Trophoblast cell (in vitro differentiated cells and primary cell): ENCODE results near the gene REV1.
"Not testable (repeated sequence)": the region's sequence is repeated elsewhere in the genome, so short reads cannot be mapped to it uniquely, and the experiment has no call there.

ENCODE experiments used
- DNase-seq, 2 donors: peaks; one replicate each; pipeline ENCODE4 v3.0.0-alpha.2; 2016
- H2AFZ ChIP-seq: 2 replicates; pipeline ENCODE4 v1.6.1; 2013; ENCODE audit warnings: low read length, moderate library complexity, mild to moderate bottlenecking; ENCODE audit not compliant: insufficient read depth, poor library complexity
- H2AK5ac ChIP-seq: 2 replicates; pipeline ENCODE4 v1.6.1; 2013; ENCODE audit warnings: mild to moderate bottlenecking, low read length
- H2BK120ac ChIP-seq: 2 replicates; pipeline ENCODE4 v1.6.1; 2013; ENCODE audit warnings: low read length, mild to moderate bottlenecking, moderate library complexity; ENCODE audit not compliant: insufficient read depth, poor library complexity
- H2BK12ac ChIP-seq: 2 replicates; pipeline ENCODE4 v1.6.1; 2013; ENCODE audit warnings: mild to moderate bottlenecking, low read length, moderate library complexity
- H2BK5ac ChIP-seq: 2 replicates; pipeline ENCODE4 v1.6.1; 2013; ENCODE audit warnings: low read length, low read depth, moderate library complexity, mild to moderate bottlenecking; ENCODE audit not compliant: poor library complexity
- H3K14ac ChIP-seq: 2 replicates; pipeline ENCODE4 v1.6.1; 2013; ENCODE audit warnings: mild to moderate bottlenecking, low read length
- H3K18ac ChIP-seq: 2 replicates; pipeline ENCODE4 v1.6.1; 2013; ENCODE audit warnings: mild to moderate bottlenecking, low read length
- H3K23ac ChIP-seq: 2 replicates; pipeline ENCODE4 v1.6.1; 2013; ENCODE audit warnings: low read length
- H3K27ac ChIP-seq: 2 replicates; pipeline ENCODE4 v1.5.1; 2013; ENCODE audit warnings: low read depth, mild to moderate bottlenecking, inconsistent platforms, low read length, moderate library complexity
- H3K27me3 ChIP-seq: 2 replicates; pipeline ENCODE4 v1.6.1; 2013; ENCODE audit warnings: inconsistent platforms, mild to moderate bottlenecking, low read length, moderate library complexity; ENCODE audit not compliant: insufficient read depth
- H3K36me3 ChIP-seq, 2 experiments: 1 replicate in 1 of 2; 2 replicates in 1 of 2; pipeline ENCODE4 v1.6.1; 2013; ENCODE audit warnings: low read length in 2 of 2, mild to moderate bottlenecking in 2 of 2, moderate library complexity in 1 of 2; ENCODE audit not compliant: insufficient read depth in 2 of 2, control insufficient read depth in 1 of 2
- H3K4ac ChIP-seq: 2 replicates; pipeline ENCODE4 v1.6.1; 2013; ENCODE audit warnings: low read depth, mild to moderate bottlenecking, low read length, moderate library complexity
- H3K4me1 ChIP-seq, 2 experiments: 1 replicate in 1 of 2; 2 replicates in 1 of 2; pipeline ENCODE4 v1.6.1; 2013; ENCODE audit warnings: low read length in 2 of 2, mild to moderate bottlenecking in 2 of 2, moderate library complexity in 1 of 2; ENCODE audit not compliant: insufficient read depth in 2 of 2, control insufficient read depth in 1 of 2
- H3K4me2 ChIP-seq: 2 replicates; pipeline ENCODE4 v1.6.1; 2013; ENCODE audit warnings: inconsistent platforms, mild to moderate bottlenecking, low read length, moderate library complexity
- H3K4me3 ChIP-seq: 2 replicates; pipeline ENCODE4 v1.5.1; 2013; ENCODE audit warnings: mild to moderate bottlenecking, low read depth, low read length, inconsistent platforms
- H3K79me1 ChIP-seq: one replicate; pipeline ENCODE4 v1.6.1; 2013; ENCODE audit warnings: low read length
- H3K79me2 ChIP-seq: 2 replicates; pipeline ENCODE4 v1.6.1; 2013; ENCODE audit warnings: low read length, mild to moderate bottlenecking; ENCODE audit not compliant: control insufficient read depth, insufficient read depth, poor library complexity
- H3K9ac ChIP-seq: 2 replicates; pipeline ENCODE4 v1.6.1; 2013; ENCODE audit warnings: mild to moderate bottlenecking, low read length
- H3K9me3 ChIP-seq: 2 replicates; pipeline ENCODE4 v1.6.1; 2013; ENCODE audit warnings: low read depth, mild to moderate bottlenecking, control low read depth, inconsistent platforms, low read length; ENCODE audit not compliant: insufficient read depth
- H4K12ac ChIP-seq: 2 replicates; pipeline ENCODE4 v1.6.1; 2013; ENCODE audit warnings: low read depth, mild to moderate bottlenecking, low read length, moderate library complexity
- H4K8ac ChIP-seq: 2 replicates; pipeline ENCODE4 v1.6.1; 2013; ENCODE audit warnings: low read depth, mild to moderate bottlenecking, low read length, moderate library complexity
- H4K91ac ChIP-seq: one replicate; pipeline ENCODE4 v1.6.1; 2013; ENCODE audit warnings: low read depth, mild to moderate bottlenecking, low read length, moderate library complexity
- WGBS: extraction: QIAGEN DNeasy Blood & Tissue Kit; methylation state at CpG from one replicate; pipeline ENCODE4 v1.1.7; 2013; ENCODE audit warnings: missing lambda C conversion rate; ENCODE audit not compliant: insufficient read length, insufficient coverage; ENCODE audit errors: extremely low coverage; 5-methylcytosine and 5-hydroxymethylcytosine counted together

REV1 gene

DNA sequence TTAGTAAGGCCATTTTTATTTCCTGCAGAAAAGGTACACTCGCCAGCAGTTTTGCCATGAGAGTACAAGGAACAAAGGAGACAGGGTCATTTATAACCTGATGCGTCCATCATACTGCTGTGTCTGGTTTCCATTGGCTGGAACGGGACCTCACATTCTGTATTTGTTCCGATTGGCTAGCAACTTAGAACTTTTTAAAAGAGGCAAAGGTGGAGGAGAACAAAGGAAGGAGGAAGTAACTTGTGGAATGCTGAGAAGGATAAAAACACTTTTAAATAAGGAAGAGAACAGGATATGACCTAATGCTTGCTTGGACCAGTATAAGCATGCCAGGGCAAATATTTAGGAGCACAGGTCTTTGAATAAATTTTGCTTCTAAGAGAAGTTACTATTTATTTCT is 14.7 kb downstream of the REV1 start:
- H3K27ac ChIP-seq, H2BK5ac ChIP-seq, H2AFZ ChIP-seq, H3K4me3 ChIP-seq, H2AK5ac ChIP-seq, H3K23ac ChIP-seq, H3K79me1 ChIP-seq, DNase-seq, H4K8ac ChIP-seq, H3K9me3 ChIP-seq, H4K91ac ChIP-seq, H2BK12ac ChIP-seq, H4K12ac ChIP-seq, H3K36me3 ChIP-seq, H3K27me3 ChIP-seq, H3K4ac ChIP-seq, H3K4me1 ChIP-seq, H3K4me2 ChIP-seq, H3K18ac ChIP-seq, H3K9ac ChIP-seq, H3K14ac ChIP-seq, H2BK120ac ChIP-seq: not testable (repeated sequence)
- H3K79me2 ChIP-seq, result peaks cover 11% of the 10 kb centered on the region
- WGBS, result no CpG with 5 or more reads among the region's 4 CpGs

DNA sequence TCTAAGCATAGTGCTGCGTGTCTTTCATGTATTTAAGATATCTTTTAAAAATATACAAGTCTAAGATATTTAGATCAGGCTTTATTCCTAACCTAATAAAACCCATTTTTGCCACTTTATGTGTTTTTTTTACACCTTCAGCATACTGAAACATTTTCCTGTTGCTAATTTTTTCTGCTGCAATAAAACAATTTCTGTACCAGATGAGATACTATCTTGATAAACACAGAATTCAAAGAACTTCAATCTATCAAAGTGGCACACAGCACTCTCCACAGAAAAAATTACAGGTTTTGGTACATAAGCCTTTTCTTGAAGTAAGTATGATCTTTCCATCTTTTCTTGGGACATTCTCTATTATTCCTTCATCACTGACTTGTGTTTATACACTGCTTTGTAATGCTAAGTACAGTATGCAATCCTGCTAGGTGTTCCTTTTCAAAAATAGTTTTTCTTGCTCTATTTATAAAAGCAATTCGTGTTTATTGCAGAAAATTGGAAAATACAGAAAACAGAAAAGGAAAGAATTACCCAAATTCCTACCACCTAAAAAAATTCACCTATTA is 16.2 kb downstream of the REV1 start:
- Histone ChIP-seq H2BK5ac (no peak overlapping the region), H4K12ac (no peak overlapping the region), H3K9me3 (no peaks in the 10 kb centered on the region), H4K8ac (no peak overlapping the region), H3K4me2 (no peak overlapping the region), H2AFZ (no peak overlapping the region), H4K91ac (no peak overlapping the region), H3K9ac (no peak overlapping the region), H2AK5ac (no peak overlapping the region), H3K23ac (no peak overlapping the region), H2BK120ac (no peak overlapping the region), H3K79me1 (peaks cover 2% of the 10 kb centered on the region), H2BK12ac (no peak overlapping the region), H3K4ac (no peak overlapping the region), H3K36me3 (no peaks in the 10 kb centered on the region), H3K79me2 (peaks cover 7% of the 10 kb centered on the region), H3K18ac (no peak overlapping the region), H3K4me3 (no peak overlapping the region), H3K14ac (no peak overlapping the region), H3K4me1 (peaks cover 0 to 2% of the 10 kb centered on the region in 2 experiments), H3K27me3 (no peaks in the 10 kb centered on the region), H3K27ac (no peak overlapping the region)
- DNase-seq, result no peak
- WGBS, result no CpG with 5 or more reads among the region's 2 CpGs

DNA sequence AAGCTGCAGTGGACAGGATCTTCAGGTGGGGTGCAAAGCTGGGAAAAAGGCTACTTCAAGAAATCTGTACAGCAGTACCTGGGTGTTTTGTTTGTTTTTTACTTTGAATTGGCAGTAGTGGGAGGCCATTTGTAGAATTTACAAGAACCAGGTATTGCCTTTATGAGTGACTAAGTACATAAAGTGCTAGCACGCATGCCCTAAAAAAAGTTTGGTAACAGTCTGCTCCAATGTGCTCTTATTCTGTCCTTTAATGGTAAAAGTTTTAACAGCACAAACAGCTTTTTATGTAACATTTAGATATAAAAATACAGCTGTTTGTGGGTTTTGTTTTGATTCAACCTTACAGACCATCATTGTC is 17.2 kb downstream of the REV1 start:
- Histone ChIP-seq H3K4me2 (no peak overlapping the region), H3K27me3 (no peaks in the 10 kb centered on the region), H2BK5ac (no peak overlapping the region), H3K79me2 (peaks cover 4% of the 10 kb centered on the region), H3K4me1 (peaks cover 0 to 2% of the 10 kb centered on the region in 2 experiments), H3K9me3 (no peaks in the 10 kb centered on the region), H4K91ac (no peak overlapping the region), H2AFZ (no peak overlapping the region), H3K4ac (no peak overlapping the region), H3K36me3 (no peaks in the 10 kb centered on the region), H2BK120ac (no peak overlapping the region), H3K27ac (no peak overlapping the region), H3K18ac (no peak overlapping the region), H3K23ac (no peak overlapping the region), H3K14ac (no peak overlapping the region), H3K79me1 (peaks cover 2% of the 10 kb centered on the region), H3K9ac (no peak overlapping the region), H4K12ac (no peak overlapping the region), H4K8ac (no peak overlapping the region), H2AK5ac (no peak overlapping the region), H3K4me3 (no peak overlapping the region), H2BK12ac (no peak overlapping the region)
- no peak for DNase-seq
- WGBS, result no CpG with 5 or more reads among the region's 1 CpG

DNA sequence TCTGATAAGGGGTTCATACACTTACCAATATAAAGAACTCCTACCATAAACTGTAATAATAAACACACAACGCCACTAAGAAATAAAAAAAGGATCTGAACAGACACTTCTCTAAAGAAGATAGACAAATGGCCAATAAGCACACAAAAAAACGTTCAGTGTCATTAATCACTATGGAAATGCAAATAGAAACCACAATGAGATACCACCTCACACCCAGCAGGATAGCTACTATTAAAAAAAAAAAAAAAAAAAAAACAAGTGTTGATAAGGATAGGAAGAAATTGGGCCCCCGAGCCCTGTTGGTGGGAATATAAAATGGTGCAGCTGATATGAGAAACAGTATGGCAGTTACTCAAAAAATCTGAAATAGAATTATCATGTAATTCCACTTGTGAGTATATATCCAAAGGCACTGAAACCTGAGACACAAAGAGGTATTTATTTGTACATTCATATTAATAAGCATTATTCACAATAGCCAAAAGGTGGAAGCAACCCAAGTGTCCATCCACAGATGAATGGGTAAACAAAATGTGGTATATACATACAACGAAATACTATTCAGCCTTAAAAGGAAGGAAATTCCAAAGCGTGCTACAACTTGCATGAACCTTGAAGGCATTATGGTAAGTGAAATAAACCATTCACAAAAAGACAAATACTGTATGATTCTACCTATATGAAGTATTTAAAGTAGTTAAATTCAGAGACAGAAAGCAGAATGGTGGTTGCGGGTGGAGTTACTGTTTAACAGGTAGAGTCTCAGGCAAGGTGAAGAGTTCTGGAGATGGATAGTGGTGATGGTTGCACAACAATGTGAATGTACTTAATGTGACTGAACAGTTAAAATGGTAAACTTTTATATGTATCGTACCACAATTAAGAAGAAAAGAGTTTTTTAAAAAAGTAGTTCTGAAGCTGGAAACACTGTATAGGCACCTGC is 17.9 kb downstream of the REV1 start:
- Histone ChIP-seq H2AFZ (no peak overlapping the region), H3K18ac (no peak overlapping the region), H3K23ac (no peak overlapping the region), H3K4me3 (no peak overlapping the region), H3K14ac (no peak overlapping the region), H4K8ac (no peak overlapping the region), H3K9me3 (no peaks in the 10 kb centered on the region), H3K79me2 (peaks cover 2% of the 10 kb centered on the region), H3K27me3 (no peaks in the 10 kb centered on the region), H3K4me2 (no peak overlapping the region), H3K9ac (no peak overlapping the region), H2BK12ac (no peak overlapping the region), H2BK5ac (no peak overlapping the region), H3K4ac (no peak overlapping the region), H2AK5ac (no peak overlapping the region), H4K12ac (no peak overlapping the region), H3K4me1 (peaks cover 0 to 2% of the 10 kb centered on the region in 2 experiments), H3K27ac (no peak overlapping the region), H2BK120ac (no peak overlapping the region), H4K91ac (no peak overlapping the region), H3K79me1 (peaks cover 2% of the 10 kb centered on the region), H3K36me3 (no peaks in the 10 kb centered on the region)
- no CpG with 5 or more reads among the region's 7 CpGs for WGBS
- DNase-seq, result no peak
